Measurements from ENCODE around the gene ST8SIA2. TPM values are rescaled to one million over a fixed set of nuclear protein-coding genes. Genes with fewer than 3 reads are reported as not detected.

ST8SIA2 gene
- total RNA-seq, 1 donor from 2014 or later, result 13.6 TPM

DNA sequence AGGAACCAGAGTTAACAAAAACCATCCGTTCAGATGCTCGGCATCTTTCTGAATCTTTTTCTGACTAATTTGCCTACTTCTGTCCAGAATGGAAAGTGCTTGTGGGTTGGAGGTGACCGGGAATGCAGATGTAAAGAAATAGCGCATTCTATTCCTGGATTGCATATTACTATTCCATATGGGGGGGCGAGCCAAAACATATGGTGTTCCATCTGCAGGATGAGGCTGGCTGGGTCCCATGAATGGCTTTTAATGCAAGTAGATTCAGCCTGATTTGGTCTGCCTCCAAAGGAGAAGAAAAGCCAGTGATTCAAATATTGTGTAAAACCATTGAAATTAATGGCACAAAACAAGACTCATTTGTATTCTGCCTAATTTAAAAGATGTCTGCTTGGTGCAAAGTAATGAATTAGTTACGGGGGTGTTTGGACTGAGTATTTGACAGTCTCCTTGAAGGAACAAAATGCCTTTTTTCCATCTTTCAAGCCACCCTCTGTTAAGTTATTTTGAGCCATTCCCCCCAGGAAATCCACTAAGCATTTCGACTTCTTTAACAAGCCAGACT is 99.0 kb downstream of the ST8SIA2 start:
- H3K27ac Mint-ChIP-seq, result no peak overlapping the region
- Histone ChIP-seq H3K9ac (no peak overlapping the region), H3F3A (ENCODE audit: low read depth) (no peaks in the 10 kb centered on the region), H3K27me3 (no peaks in the 10 kb centered on the region), H3K27ac (no peak overlapping the region), H2AFZ (replicated peaks) (no peak overlapping the region), H3K4me1 (peaks cover 7% of the 10 kb centered on the region), H3K4me2 (no peak overlapping the region), H4K20me1 (ENCODE audit: low read depth) (no peaks in the 10 kb centered on the region), H3K36me3 (peaks cover 4% of the 10 kb centered on the region), H3K9me3 (ENCODE audit: low read depth) (no peaks in the 10 kb centered on the region), H3K4me3 (no peak overlapping the region), H3K79me2 (ENCODE audit: low read depth) (no peaks in the 10 kb centered on the region)
- H3K9me3 Mint-ChIP-seq, result peaks cover 14% of the 10 kb centered on the region
- no peak overlapping the region for H3K4me3 Mint-ChIP-seq
- no peaks in the 10 kb centered on the region for H3K36me3 Mint-ChIP-seq
- no peak for DNase-seq (ENCODE audit: low spot score)
- peaks cover 23% of the 10 kb centered on the region for H3K4me1 Mint-ChIP-seq
- H3K27me3 Mint-ChIP-seq (ENCODE audit: insufficient read depth, low read depth), result peaks cover 3% of the 10 kb centered on the region
- TF ChIP-seq CTCF (IDR thresholded peaks at IDR 0.05) (no peak), EZH2phosphoT487 (IDR thresholded peaks at IDR 0.05) (no peak), EZH2 (IDR thresholded peaks at IDR 0.05) (no peak)

- no peaks in the 10 kb centered on the region for H3K36me3 Mint-ChIP-seq
- peaks cover 6% of the 10 kb centered on the region for H3K9me3 Mint-ChIP-seq
- no peak overlapping the region for H3K4me3 Mint-ChIP-seq
- DNase-seq (ENCODE audit: low spot score), result no peak
- no peak for TF ChIP-seq EZH2phosphoT487 (IDR thresholded peaks at IDR 0.05)
- no peak for TF ChIP-seq EZH2 (IDR thresholded peaks at IDR 0.05)
- TF ChIP-seq CTCF (IDR thresholded peaks at IDR 0.05), result no peak
- peaks cover 2% of the 10 kb centered on the region for H3K36me3 ChIP-seq
- H4K20me1 ChIP-seq (ENCODE audit: low read depth), result no peaks in the 10 kb centered on the region
- H3F3A ChIP-seq (ENCODE audit: low read depth), result no peaks in the 10 kb centered on the region
- no peaks in the 10 kb centered on the region for H3K9me3 ChIP-seq (ENCODE audit: low read depth)
- H3K4me1 ChIP-seq, result peaks cover 12% of the 10 kb centered on the region
- peaks cover 32% of the 10 kb centered on the region for H3K4me1 Mint-ChIP-seq
- H3K27ac ChIP-seq, result no peak overlapping the region
- no peaks in the 10 kb centered on the region for H3K79me2 ChIP-seq (ENCODE audit: low read depth)
- H3K27me3 ChIP-seq, result no peaks in the 10 kb centered on the region
- peaks cover 4% of the 10 kb centered on the region for H3K27me3 Mint-ChIP-seq (ENCODE audit: insufficient read depth, low read depth)
- H3K9ac ChIP-seq, result no peak overlapping the region
- no peak overlapping the region for H2AFZ ChIP-seq (replicated peaks)
- H3K4me3 ChIP-seq, result no peak overlapping the region
- peak overlapping the region; percentile 68 for H3K27ac Mint-ChIP-seq
- no peak overlapping the region for H3K4me2 ChIP-seq
Observed at GRCh38 chr15:92494806-92495336, 101.2 kb downstream of the ST8SIA2 start.

GRCh38 chr15:92495446-92495845 is 101.8 kb downstream of the ST8SIA2 start:
- Mint-ChIP-seq H3K4me3 (no peak overlapping the region), H3K9me3 (peaks cover 1% of the 10 kb centered on the region), H3K27me3 (ENCODE audit: insufficient read depth, low read depth) (peaks cover 7% of the 10 kb centered on the region), H3K4me1 (peaks cover 38% of the 10 kb centered on the region), H3K27ac (peak overlapping the region; percentile 68), H3K36me3 (no peaks in the 10 kb centered on the region)
- H3K27ac ChIP-seq, result no peak overlapping the region
- no peak overlapping the region for H2AFZ ChIP-seq (replicated peaks)
- no peaks in the 10 kb centered on the region for H3K79me2 ChIP-seq (ENCODE audit: low read depth)
- H3K4me2 ChIP-seq, result no peak overlapping the region
- H3K36me3 ChIP-seq, result no peaks in the 10 kb centered on the region
- no peaks in the 10 kb centered on the region for H3K27me3 ChIP-seq
- no peaks in the 10 kb centered on the region for H3F3A ChIP-seq (ENCODE audit: low read depth)
- no peak for TF ChIP-seq CTCF (IDR thresholded peaks at IDR 0.05)
- no peak for TF ChIP-seq EZH2phosphoT487 (IDR thresholded peaks at IDR 0.05)
- TF ChIP-seq EZH2 (IDR thresholded peaks at IDR 0.05), result no peak
- H3K4me1 ChIP-seq, result peaks cover 17% of the 10 kb centered on the region
- no peaks in the 10 kb centered on the region for H3K9me3 ChIP-seq (ENCODE audit: low read depth)
- no peak for DNase-seq (ENCODE audit: low spot score)
- H4K20me1 ChIP-seq (ENCODE audit: low read depth), result no peaks in the 10 kb centered on the region
- no peak overlapping the region for H3K4me3 ChIP-seq
- H3K9ac ChIP-seq, result no peak overlapping the region

Data from neural progenitor cell (in vitro differentiated cells).